ENCODE results near the gene OTUB2. TPM values are rescaled to one million over a fixed set of nuclear protein-coding genes. Genes with fewer than 3 reads are reported as not detected.

Gene OTUB2
- total and polyA plus RNA-seq, 5 experiments from 2014 or later, result 0.10 to 0.23 (median 0.16) TPM

DNA sequence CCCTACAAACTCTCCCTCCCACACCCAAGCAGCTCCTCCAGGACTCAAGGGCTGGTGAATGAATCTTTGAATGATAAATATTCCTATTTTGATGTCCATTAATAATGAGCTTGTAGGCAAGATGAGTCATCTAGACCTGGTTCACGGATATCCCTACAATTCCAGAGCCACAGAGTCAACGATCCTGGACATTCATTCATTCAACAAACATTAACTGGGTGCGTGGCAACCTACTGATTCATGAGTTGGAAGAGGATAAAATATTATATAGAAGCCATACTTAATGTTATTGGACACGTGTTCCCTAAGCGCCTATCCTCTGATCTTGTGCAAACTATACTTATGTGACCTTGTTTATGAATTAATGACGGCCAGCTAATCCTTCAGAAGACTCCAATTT lies 420 bp upstream of the OTUB2 start:
- Mint-ChIP-seq H3K36me3 (no peaks in the 10 kb centered on the region), H3K4me1 (peaks cover 11 to 25% (median 13%) of the 10 kb centered on the region in 4 donors), H3K9me3 (no peaks in the 10 kb centered on the region), H3K27me3 (peaks cover 0 to 9% (median 0%) of the 10 kb centered on the region in 5 donors), H3K4me3 (peak overlapping the region; percentile 70 to 88 (median 84)), H3K27ac (peak overlapping the region in 6 of 10 donors; percentile 7 to 70 (median 18))
- DNase-seq (no peak), ATAC-seq (no peak)
- POLR2A ChIA-PET, result interaction anchor here (1.3 to 1.9 kb wide), 4 partner anchors 9 to 149 kb away, joined by 3 to 5 read pairs (median 4); partner anchors contain the start of genes DDX24 and IFI27L1

DNA sequence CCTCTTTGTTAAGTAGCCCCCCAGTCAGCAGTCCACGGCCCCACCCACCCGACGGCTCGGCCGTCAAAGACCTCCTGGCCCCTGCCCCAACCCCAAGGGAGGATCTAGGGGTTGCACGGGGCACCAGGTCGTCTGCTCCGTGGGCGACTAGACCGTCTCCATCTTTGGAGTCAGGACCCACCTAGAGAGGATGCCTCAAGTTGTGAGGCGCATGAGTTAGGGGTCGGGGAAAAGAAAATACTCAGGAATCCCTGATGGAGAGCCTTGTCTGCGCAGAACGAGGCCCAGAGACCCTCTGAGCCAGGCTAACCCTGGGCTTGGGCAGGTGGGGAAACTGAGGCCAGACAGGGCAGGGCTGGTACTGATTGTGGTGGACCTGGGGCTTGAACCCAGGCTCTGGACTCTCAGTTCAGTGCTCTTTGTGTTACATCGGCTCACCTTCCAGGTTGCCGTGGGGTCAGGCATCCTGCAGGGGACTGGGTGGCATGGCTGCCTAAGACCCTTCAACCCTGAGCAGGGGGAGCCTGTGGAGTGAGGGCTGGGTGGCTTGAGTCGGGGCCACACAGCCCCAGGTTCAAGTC lies 839 bp downstream of the OTUB2 start:
- Mint-ChIP-seq H3K4me3 (peak overlapping the region; percentile 18 to 78 (median 58)), H3K27me3 (peaks cover 0 to 9% (median 0%) of the 10 kb centered on the region in 5 donors), H3K9me3 (no peaks in the 10 kb centered on the region), H3K36me3 (no peaks in the 10 kb centered on the region), H3K4me1 (peaks cover 11 to 25% (median 13%) of the 10 kb centered on the region in 4 donors), H3K27ac (peak overlapping the region in 1 of 10 donors; percentile 15)
- ATAC-seq (no peak), DNase-seq (no peak)
- POLR2A ChIA-PET, result interaction anchor here (1.3 to 1.9 kb wide), 4 partner anchors 8 to 148 kb away, joined by 3 to 5 read pairs (median 3); partner anchors contain the start of genes DDX24 and IFI27L1

DNA sequence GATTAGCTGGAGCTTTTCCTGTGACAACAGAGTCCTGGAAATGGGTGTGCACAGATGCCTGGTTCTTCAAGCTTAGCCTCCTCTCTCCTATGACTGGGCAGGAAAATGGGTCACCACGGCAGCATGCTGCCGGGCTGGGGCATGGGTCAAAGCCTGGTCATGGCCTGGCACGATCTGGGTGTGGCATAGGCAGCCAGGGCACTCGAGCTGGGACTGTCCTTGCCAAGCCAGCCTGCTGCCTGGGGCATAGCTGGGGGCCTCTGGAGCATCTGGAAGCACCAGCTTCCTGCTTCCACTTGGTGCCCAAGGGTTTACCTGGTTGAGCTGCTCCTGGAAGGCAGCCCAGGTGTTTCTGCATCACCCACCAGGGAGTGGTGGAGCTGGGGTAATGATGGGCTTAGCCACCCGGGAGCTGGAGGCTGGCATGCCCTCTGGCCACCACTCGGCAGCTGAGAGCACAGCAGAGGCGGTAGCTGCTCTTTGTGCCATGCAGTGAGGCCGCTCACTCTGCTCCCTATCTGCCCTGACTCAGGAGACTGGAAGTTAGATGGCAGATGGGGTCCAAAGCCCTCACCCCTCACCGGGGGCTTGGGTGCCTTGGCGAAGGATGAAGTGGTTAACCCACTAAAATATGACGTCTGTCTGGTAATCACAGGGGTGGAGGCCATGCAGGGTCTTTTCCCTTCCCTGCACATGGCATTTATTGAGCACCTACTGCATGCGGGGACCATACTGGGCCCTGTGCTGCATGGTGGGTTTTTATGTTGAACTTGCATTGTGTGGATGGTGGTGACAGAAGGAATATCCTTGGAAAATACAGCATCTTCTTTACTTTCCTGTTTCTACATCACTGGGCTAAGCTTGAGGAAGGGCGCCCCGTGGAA lies 1.7 kb downstream of the OTUB2 start:
- no peak for DNase-seq
- H3K4me1 Mint-ChIP-seq, result peaks cover 11 to 25% (median 13%) of the 10 kb centered on the region in 4 donors
- ATAC-seq, result no peak
- H3K36me3 Mint-ChIP-seq, result no peaks in the 10 kb centered on the region
- POLR2A ChIA-PET, result interaction anchor here (1.4 kb wide), 1 partner anchor 52 kb away, joined by 3 read pairs; no protein-coding TSS in a partner anchor
- peak overlapping the region; percentile 50 to 78 (median 65) for H3K4me3 Mint-ChIP-seq
- H3K27ac Mint-ChIP-seq, result peak overlapping the region in 1 of 10 donors; percentile 60
- no peaks in the 10 kb centered on the region for H3K9me3 Mint-ChIP-seq
- peaks cover 0 to 9% (median 0%) of the 10 kb centered on the region in 5 donors for H3K27me3 Mint-ChIP-seq

DNA sequence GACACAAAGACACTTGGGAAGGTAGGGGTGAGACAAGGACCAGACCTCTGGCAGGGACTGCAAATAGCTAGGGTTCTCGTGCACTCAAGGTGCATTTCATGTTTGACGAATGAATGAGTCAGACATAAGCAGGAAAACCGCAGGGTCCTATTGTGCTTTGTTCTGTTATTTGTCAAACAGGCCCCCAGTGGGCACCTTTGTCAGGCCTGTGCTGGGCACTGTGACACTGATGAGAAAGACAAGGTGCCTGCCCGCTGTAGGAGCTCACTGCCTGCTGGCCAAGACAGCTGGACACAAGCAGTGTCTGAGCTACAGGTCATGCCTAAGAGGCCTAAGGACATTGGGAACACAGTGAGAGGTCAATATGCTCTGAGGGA lies 2.3 kb downstream of the OTUB2 start:
- peaks cover 11 to 22% (median 13%) of the 10 kb centered on the region in 4 donors for H3K4me1 Mint-ChIP-seq
- DNase-seq (no peak), ATAC-seq (no peak)
- no peaks in the 10 kb centered on the region for H3K36me3 Mint-ChIP-seq
- POLR2A ChIA-PET, result interaction anchor here (1.4 kb wide), 1 partner anchor 51 kb away, joined by 3 read pairs; no protein-coding TSS in a partner anchor
- peaks cover 0 to 9% (median 0%) of the 10 kb centered on the region in 5 donors for H3K27me3 Mint-ChIP-seq
- H3K4me3 Mint-ChIP-seq, result peak overlapping the region in 9 of 10 donors; percentile 6 to 78 (median 50)
- no peaks in the 10 kb centered on the region for H3K9me3 Mint-ChIP-seq
- H3K27ac Mint-ChIP-seq, result peak overlapping the region in 1 of 10 donors; percentile 10

DNA sequence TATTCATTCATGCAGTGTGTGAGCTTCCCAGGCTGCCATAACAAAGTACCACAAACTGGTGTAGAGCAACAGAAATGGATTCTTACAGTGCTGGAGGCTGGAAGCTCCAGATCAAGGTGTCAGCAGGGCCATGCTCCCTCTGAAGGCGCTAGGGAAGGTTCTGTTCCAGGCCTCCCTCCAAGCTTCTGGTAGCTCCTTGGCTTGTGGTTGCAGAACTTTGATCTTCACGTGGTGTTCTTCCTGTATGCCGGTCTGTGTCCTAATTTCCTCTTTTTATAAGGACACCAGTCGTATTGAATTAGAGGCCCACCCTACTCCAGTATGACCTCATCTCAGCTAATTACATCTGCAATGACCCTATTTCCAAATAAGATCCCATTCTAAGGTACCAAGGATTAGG lies 3.1 kb downstream of the OTUB2 start:
- Mint-ChIP-seq H3K9me3 (no peaks in the 10 kb centered on the region), H3K4me1 (peaks cover 11 to 22% (median 13%) of the 10 kb centered on the region in 4 donors), H3K4me3 (no peak overlapping the region), H3K27me3 (peaks cover 0 to 9% (median 0%) of the 10 kb centered on the region in 5 donors), H3K36me3 (no peaks in the 10 kb centered on the region), H3K27ac (no peak overlapping the region)
- POLR2A ChIA-PET, result no interaction called here
- DNase-seq (no peak), ATAC-seq (no peak)

DNA sequence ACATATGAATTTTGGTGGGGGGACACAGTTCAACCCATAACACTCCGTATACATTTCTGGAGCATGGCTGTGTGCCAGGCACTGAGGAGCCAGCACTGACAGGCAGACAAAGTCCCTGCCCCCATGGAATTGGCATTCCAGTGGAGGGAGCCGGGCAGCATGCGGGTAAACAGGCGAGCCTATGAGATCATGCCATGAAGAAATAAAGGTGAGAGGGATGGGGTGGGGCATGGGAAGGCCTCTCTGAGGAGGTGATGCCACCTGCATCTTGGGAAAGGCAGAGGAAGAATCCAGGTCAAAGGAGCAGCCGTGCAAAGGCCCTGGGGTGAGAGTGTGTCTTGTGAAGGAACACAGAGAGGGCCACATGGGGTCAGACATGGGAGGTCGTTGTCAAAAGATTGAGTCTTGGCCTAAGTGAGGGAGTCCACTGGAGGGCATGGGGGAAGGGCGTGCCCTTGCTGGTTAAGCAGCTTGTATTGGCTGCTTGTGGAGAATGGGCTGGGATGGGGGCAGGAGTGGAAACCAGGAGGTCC lies 3.6 kb downstream of the OTUB2 start:
- POLR2A ChIA-PET, result no interaction called here
- H3K4me3 Mint-ChIP-seq, result peak overlapping the region in 1 of 10 donors; percentile 16

DNA sequence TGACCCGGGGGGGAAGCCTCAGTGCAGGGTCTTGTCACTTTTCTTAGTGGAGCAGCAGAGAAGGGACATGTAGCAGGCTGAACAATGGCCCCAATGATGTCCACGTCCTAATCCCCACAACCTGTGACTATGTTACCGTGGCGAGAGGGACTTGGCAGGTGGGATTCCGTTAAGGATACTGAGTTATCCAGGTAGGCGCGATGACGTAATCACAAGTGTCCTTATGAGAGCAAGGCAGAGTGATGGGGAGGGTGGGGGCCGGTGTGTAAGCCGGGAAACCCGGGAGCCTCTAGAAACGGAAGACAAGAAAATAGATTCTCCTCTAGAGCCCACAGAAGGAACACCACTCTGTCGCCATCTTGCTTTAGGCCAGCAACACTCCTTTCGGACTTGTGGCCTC lies 4.4 kb downstream of the OTUB2 start:
- POLR2A ChIA-PET, result no interaction called here
- Mint-ChIP-seq H3K27me3 (peaks cover 0 to 6% (median 0%) of the 10 kb centered on the region in 5 donors), H3K4me3 (no peak overlapping the region), H3K36me3 (no peaks in the 10 kb centered on the region), H3K4me1 (peaks cover 9 to 22% (median 13%) of the 10 kb centered on the region in 4 donors), H3K9me3 (no peaks in the 10 kb centered on the region), H3K27ac (no peak overlapping the region)
- ATAC-seq, result no peak
- DNase-seq, result no peak

More for the DNA sequence above, 3.6 kb downstream of the OTUB2 start:
- H3K4me1 Mint-ChIP-seq, result peaks cover 9 to 22% (median 13%) of the 10 kb centered on the region in 4 donors
- H3K36me3 Mint-ChIP-seq, result no peaks in the 10 kb centered on the region
- ATAC-seq (no peak), DNase-seq (no peak)
- peak overlapping the region in 1 of 10 donors; percentile 50 for H3K27ac Mint-ChIP-seq
- H3K9me3 Mint-ChIP-seq, result no peaks in the 10 kb centered on the region
- H3K27me3 Mint-ChIP-seq, result peaks cover 0 to 6% (median 0%) of the 10 kb centered on the region in 5 donors

DNA sequence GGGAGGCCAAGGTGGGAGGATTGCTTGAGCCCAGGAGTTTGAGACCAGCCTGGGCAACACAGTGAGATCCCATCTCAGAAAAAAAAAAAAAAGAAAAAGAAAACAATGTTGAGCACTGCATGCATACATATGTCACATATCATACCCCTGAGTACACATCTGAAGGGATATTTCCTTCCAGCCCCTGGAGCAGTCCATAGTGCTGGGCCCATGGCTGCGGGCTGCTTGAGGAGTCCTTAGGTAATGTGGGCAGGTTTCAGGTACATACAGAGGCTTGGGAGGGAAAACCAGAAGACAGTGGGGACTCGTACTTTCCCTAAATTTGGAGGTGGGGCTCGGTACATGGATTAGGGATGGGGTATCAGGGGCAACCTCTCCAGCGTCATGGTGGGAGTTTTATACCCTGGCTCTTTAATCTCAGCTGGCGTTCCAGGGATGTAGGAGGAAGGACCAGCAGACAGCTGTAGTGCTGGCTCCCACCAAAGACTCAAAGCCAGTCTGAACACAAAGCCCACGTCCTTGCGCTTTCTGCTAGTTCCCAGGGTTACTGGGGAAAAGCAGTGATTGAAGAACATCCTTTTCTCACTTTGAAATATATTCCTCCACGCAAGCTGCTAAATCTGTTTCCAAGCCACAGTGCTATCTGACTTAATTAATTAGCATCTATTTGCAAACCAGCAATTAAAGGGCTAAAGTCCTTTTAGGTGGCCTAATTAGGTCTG lies 5.2 kb downstream of the OTUB2 start:
- ATAC-seq, result no peak
- DNase-seq, result no peak
- Mint-ChIP-seq H3K4me3 (no peak overlapping the region), H3K9me3 (no peaks in the 10 kb centered on the region), H3K27me3 (peaks cover 0 to 3% (median 0%) of the 10 kb centered on the region in 5 donors), H3K36me3 (no peaks in the 10 kb centered on the region), H3K4me1 (peaks cover 6 to 15% (median 7%) of the 10 kb centered on the region in 4 donors), H3K27ac (no peak overlapping the region)
- POLR2A ChIA-PET, result no interaction called here

DNA sequence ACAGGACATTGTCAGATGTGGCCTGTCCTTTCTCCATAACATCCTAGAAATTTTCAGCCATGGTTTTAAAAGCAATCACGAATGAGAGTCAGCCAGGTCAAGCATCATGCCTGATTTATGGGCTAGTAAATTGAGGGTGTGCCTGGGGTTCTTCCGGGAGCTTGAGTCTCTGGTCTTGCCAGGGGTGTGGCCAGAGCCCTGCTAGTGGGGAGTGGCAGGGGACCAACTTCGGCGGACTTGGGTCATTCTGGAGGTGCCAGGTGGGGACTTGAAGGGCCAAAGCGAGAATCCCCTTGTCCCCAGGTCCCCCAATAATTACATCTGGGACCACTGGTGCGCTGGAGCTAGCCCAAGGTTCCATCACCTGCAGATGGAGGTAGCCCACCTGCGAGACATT lies 5.7 kb downstream of the OTUB2 start:
- DNase-seq (no peak), ATAC-seq (no peak)
- Mint-ChIP-seq H3K4me1 (peaks cover 9 to 17% (median 12%) of the 10 kb centered on the region in 4 donors), H3K9me3 (no peaks in the 10 kb centered on the region), H3K4me3 (no peak overlapping the region), H3K36me3 (no peaks in the 10 kb centered on the region), H3K27ac (peak overlapping the region in 1 of 10 donors; percentile 21), H3K27me3 (peaks cover 0 to 4% (median 0%) of the 10 kb centered on the region in 5 donors)
- POLR2A ChIA-PET, result no interaction called here

DNA sequence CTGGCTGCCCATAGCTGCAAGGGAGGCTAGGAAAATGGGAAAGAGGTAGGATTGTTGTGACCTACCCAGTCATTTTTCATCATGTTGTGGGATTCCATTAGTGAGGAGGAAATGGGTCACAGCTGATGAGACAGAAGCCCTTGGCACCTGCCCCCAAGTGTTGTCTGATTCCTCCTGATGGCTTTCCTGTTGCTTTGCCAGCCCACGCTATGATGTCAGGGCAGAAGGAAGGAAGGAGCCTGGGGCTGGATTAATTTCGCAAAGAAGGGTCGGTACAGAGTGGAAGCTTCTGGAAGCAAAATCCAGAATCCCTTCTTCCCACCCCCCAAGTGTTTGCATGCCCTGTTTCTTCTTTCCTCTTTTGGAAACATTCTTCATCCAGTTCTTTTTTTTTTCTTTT lies 8.7 kb downstream of the OTUB2 start:
- Mint-ChIP-seq H3K9me3 (no peaks in the 10 kb centered on the region), H3K4me1 (peaks cover 2 to 6% (median 3%) of the 10 kb centered on the region in 4 donors), H3K27ac (no peak overlapping the region), H3K36me3 (no peaks in the 10 kb centered on the region), H3K27me3 (peaks cover 0 to 4% (median 0%) of the 10 kb centered on the region in 5 donors), H3K4me3 (no peak overlapping the region)
- POLR2A ChIA-PET, result interaction anchor here (0.7 to 1.7 kb wide), 4 partner anchors 9 to 102 kb away, joined by 4 to 5 read pairs (median 4); partner anchors contain the start of gene OTUB2
- ATAC-seq (no peak), DNase-seq (no peak)

DNA sequence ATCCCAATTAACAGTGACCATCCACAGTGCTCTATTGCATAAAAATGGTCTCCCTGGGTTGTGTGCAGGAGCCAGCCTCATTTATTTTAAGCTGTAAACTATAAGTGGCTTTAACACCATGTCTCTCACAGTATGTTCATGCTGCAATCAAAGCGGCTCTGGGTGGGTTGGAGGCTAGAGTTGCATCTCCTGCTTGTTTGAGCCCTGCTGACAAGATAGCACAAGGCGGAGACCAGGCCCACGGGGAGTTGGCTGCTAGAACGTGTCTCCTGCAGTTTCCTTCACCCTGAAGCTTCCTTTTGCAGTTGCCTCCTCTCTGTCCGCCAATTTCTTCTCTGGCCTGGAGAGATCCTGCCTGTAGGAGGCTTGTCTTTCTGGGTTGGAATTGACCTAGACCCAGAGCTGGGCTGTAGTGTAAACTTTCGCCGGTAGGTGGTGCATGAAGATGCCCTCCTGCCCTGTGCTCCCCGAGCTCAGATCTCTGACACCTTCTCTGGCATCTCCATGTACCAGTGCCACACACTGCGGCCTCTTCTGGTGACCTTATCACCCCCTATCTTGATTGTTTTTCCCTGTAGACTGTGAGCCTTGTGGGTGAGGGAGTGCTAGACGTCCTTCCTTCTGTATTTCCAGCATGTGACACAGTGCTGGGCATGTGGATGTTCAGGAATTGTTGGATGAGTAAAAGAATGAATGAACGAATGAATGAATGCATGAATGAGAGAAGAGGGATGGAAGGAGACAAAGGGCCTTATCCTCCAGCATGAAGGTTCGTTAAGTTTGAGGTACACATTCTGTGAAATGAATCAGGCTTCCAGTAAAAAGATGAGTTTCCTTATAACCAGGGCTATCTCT lies 10.4 kb downstream of the OTUB2 start:
- Mint-ChIP-seq H3K36me3 (no peaks in the 10 kb centered on the region), H3K9me3 (no peaks in the 10 kb centered on the region), H3K27ac (peak overlapping the region in 2 of 10 donors; percentile 24 to 73), H3K4me3 (no peak overlapping the region), H3K27me3 (peaks cover 0 to 4% (median 0%) of the 10 kb centered on the region in 5 donors), H3K4me1 (peaks cover 2 to 7% (median 5%) of the 10 kb centered on the region in 4 donors)
- DNase-seq (peak; percentile 42 to 82 (median 70)), ATAC-seq (peak; percentile 78 to 92)
- POLR2A ChIA-PET, result interaction anchor here (0.6 to 1.6 kb wide), 4 partner anchors 35 to 144 kb away, joined by 3 to 6 read pairs (median 4); no protein-coding TSS in a partner anchor

All from naive thymus-derived CD8-positive, alpha-beta T cell (primary cell).